ENCODE measurements around the gene DEUP1. TPM values are rescaled to one million over a fixed set of nuclear protein-coding genes. Genes with fewer than 3 reads are reported as not detected.

Gene DEUP1, protein sequence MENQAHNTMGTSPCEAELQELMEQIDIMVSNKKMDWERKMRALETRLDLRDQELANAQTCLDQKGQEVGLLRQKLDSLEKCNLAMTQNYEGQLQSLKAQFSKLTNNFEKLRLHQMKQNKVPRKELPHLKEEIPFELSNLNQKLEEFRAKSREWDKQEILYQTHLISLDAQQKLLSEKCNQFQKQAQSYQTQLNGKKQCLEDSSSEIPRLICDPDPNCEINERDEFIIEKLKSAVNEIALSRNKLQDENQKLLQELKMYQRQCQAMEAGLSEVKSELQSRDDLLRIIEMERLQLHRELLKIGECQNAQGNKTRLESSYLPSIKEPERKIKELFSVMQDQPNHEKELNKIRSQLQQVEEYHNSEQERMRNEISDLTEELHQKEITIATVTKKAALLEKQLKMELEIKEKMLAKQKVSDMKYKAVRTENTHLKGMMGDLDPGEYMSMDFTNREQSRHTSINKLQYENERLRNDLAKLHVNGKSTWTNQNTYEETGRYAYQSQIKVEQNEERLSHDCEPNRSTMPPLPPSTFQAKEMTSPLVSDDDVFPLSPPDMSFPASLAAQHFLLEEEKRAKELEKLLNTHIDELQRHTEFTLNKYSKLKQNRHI
- under 1 TPM in 1 of 3 donors, not detected in 2; 0.59 TPM for total RNA-seq

DNA sequence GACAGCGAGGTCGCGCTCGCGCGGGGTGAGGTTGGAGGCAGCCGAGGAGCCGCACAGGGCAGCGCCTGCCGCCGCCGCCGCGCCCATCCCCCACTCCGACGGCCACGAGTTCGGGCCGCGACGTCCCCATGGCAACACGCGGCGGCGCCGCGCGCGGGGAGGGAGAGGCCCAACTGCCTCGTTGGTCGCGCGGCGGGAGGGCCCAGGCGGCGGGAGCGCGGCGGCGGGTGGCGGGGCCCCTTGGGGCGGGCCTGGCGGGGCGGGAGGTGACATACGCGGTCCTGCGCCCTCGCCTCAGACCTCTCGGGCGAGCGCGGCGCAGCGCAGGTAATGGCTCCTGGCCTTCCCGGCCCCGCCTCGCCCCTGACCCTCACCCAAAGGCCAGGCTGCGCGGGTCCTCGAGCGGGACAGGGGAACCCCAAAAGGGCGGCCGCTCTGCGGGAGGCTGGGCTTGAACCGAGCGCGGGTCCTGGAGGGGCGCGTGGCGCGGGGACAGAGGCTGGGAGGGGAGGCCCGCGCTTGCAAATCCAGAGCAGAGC, at the start of gene DEUP1:
DEUP1 (plus strand) TSS at position 297 of the 539 bp plus-strand sequence. CDS start 1,518 bp downstream, outside the sequence.
- no peaks in the 10 kb centered on the region for H3K36me3 ChIP-seq
- peak; percentile 22 to 65 for DNase-seq (ENCODE audit: low spot score in 2 of 2)

GRCh38 chr11:93285430-93285829, 45.1 kb upstream of the DEUP1 start:
- Histone ChIP-seq H3K4me1 (no peaks in the 10 kb centered on the region), H3K27me3 (no peaks in the 10 kb centered on the region), H3K9me3 (no peaks in the 10 kb centered on the region), H3K4me3 (no peak overlapping the region), H3K36me3 (no peaks in the 10 kb centered on the region), H3K27ac (no peak overlapping the region)
- intact Hi-C loops (cut with DNase I; ENCODE audit: low total_unique reads), result no loop called here
- no peak for DNase-seq (ENCODE audit: low spot score in 2 of 2)
- no peak for TF ChIP-seq POLR2A (IDR thresholded peaks at IDR 0.05)
- no peak for TF ChIP-seq POLR2AphosphoS5 (IDR thresholded peaks at IDR 0.05)
- TF ChIP-seq, protein P1, sequence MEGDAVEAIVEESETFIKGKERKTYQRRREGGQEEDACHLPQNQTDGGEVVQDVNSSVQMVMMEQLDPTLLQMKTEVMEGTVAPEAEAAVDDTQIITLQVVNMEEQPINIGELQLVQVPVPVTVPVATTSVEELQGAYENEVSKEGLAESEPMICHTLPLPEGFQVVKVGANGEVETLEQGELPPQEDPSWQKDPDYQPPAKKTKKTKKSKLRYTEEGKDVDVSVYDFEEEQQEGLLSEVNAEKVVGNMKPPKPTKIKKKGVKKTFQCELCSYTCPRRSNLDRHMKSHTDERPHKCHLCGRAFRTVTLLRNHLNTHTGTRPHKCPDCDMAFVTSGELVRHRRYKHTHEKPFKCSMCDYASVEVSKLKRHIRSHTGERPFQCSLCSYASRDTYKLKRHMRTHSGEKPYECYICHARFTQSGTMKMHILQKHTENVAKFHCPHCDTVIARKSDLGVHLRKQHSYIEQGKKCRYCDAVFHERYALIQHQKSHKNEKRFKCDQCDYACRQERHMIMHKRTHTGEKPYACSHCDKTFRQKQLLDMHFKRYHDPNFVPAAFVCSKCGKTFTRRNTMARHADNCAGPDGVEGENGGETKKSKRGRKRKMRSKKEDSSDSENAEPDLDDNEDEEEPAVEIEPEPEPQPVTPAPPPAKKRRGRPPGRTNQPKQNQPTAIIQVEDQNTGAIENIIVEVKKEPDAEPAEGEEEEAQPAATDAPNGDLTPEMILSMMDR (IDR thresholded peaks at IDR 0.05), result no peak

More for the DNA sequence above, at the start of gene DEUP1:
- Histone ChIP-seq H3K27me3 (peaks cover 0 to 2% of the 10 kb centered on the region in 2 donors), H3K9me3 (no peaks in the 10 kb centered on the region), H3K4me1 (no peaks in the 10 kb centered on the region), H3K4me3 (peak within 1 kb of the TSS; percentile 23 to 72 (median 55)), H3K27ac (no peak within 1 kb of the TSS)
- intact Hi-C loops (cut with DNase I; ENCODE audit: low total_unique reads), result no loop called here
- TF ChIP-seq, protein P1 (IDR thresholded peaks at IDR 0.05), result no peak
- TF ChIP-seq POLR2AphosphoS5 (IDR thresholded peaks at IDR 0.05) (no peak), POLR2A (IDR thresholded peaks at IDR 0.05) (no peak)

GRCh38 chr11:93287434-93287833, 43.1 kb upstream of the DEUP1 start:
- Histone ChIP-seq H3K9me3 (no peaks in the 10 kb centered on the region), H3K36me3 (no peaks in the 10 kb centered on the region), H3K27ac (no peak overlapping the region), H3K4me1 (no peaks in the 10 kb centered on the region), H3K27me3 (no peaks in the 10 kb centered on the region), H3K4me3 (no peak overlapping the region)
- DNase-seq (ENCODE audit: low spot score in 2 of 2), result no peak
- TF ChIP-seq, protein P1 (IDR thresholded peaks at IDR 0.05), result no peak
- no peak for TF ChIP-seq POLR2A (IDR thresholded peaks at IDR 0.05)
- no peak for TF ChIP-seq POLR2AphosphoS5 (IDR thresholded peaks at IDR 0.05)
- intact Hi-C loops (cut with DNase I; ENCODE audit: low total_unique reads), result no loop called here

DNA sequence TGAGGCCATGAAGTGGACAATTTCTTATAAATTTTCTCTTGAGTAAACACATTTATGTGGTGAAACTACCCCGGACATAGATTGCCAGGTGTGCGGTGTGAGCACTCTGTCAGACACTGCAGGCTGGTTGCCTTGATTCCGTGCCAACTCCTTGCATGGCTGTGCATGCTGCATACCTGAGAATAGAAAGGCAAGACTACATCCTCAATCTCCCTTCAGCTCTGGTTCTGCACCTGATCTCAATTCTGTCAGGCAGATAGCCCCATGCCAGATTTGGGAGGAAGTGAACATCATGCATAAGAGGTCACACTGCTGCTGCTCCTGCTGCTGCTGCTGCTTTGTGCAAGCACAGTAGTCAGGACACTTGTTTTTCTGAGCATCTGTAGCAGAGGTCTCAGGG, 42.5 kb upstream of the DEUP1 start:
- no peak for DNase-seq (ENCODE audit: low spot score in 2 of 2)
- Histone ChIP-seq H3K9me3 (no peaks in the 10 kb centered on the region), H3K36me3 (no peaks in the 10 kb centered on the region), H3K27ac (no peak overlapping the region), H3K4me1 (no peaks in the 10 kb centered on the region), H3K4me3 (no peak overlapping the region), H3K27me3 (no peaks in the 10 kb centered on the region)
- TF ChIP-seq POLR2A (IDR thresholded peaks at IDR 0.05), result no peak
- TF ChIP-seq POLR2AphosphoS5 (IDR thresholded peaks at IDR 0.05), result no peak
- TF ChIP-seq, protein P1 (IDR thresholded peaks at IDR 0.05), result no peak
- intact Hi-C loops (cut with DNase I; ENCODE audit: low total_unique reads), result no loop called here

GRCh38 chr11:93288767-93289166, 41.8 kb upstream of the DEUP1 start:
- intact Hi-C loops (cut with DNase I; ENCODE audit: low total_unique reads), result no loop called here
- TF ChIP-seq, protein P1 (IDR thresholded peaks at IDR 0.05), result no peak
- TF ChIP-seq POLR2AphosphoS5 (IDR thresholded peaks at IDR 0.05) (no peak), POLR2A (IDR thresholded peaks at IDR 0.05) (no peak)
- Histone ChIP-seq H3K27ac (no peak overlapping the region), H3K36me3 (no peaks in the 10 kb centered on the region), H3K4me1 (no peaks in the 10 kb centered on the region), H3K4me3 (no peak overlapping the region), H3K27me3 (no peaks in the 10 kb centered on the region), H3K9me3 (no peaks in the 10 kb centered on the region)
- DNase-seq (ENCODE audit: low spot score in 2 of 2), result no peak

Data from breast epithelium (tissue), 4 donors.